Measurements from ENCODE around the gene PROX1.

The PROX1 gene, protein sequence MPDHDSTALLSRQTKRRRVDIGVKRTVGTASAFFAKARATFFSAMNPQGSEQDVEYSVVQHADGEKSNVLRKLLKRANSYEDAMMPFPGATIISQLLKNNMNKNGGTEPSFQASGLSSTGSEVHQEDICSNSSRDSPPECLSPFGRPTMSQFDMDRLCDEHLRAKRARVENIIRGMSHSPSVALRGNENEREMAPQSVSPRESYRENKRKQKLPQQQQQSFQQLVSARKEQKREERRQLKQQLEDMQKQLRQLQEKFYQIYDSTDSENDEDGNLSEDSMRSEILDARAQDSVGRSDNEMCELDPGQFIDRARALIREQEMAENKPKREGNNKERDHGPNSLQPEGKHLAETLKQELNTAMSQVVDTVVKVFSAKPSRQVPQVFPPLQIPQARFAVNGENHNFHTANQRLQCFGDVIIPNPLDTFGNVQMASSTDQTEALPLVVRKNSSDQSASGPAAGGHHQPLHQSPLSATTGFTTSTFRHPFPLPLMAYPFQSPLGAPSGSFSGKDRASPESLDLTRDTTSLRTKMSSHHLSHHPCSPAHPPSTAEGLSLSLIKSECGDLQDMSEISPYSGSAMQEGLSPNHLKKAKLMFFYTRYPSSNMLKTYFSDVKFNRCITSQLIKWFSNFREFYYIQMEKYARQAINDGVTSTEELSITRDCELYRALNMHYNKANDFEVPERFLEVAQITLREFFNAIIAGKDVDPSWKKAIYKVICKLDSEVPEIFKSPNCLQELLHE

DNA sequence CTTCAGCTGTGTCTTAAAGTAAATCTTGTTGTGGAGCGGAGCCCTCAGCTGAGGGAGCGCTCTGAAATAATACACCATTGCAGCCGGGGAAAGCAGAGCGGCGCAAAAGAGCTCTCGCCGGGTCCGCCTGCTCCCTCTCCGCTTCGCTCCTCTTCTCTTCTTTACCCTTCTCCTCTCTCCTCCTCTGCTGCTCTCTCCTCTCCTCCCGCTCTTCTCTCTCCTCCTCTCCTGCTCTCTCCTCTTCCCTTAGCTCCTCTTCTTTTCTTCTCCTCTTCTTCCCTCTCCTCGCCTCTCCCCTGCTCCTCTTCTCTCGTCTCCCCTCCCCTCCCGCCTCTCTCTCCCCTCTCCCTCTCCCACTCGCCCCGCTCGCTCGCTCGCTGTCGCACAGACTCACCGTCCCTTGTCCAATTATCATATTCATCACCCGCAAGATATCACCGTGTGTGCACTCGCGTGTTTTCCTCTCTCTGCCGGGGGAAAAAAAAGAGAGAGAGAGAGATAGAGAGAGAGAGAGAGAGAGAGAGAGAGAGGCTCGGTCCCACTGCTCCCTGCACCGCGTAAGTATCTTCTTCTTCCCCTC lies at the start of gene PROX1:
Gene PROX1, plus strand, starts transcription at position 47 of the 580 bp plus-strand sequence. CDS start 8,563 bp downstream, outside the sequence.
- Histone ChIP-seq H4K20me1 (peaks cover 0 to 14% (median 0%) of the 10 kb centered on the region in 11 experiments; a peak in 3 of 22 replicates), H3K27me3 (peaks cover 41 to 48% (median 42%) of the 10 kb centered on the region in 11 experiments), H3K9me3 (replicated peaks in 1 of 11) (peaks cover 18 to 32% (median 26%) of the 10 kb centered on the region in 11 experiments), H3K4me3 (peak within 1 kb of the TSS; percentile 61 to 71 (median 65)), H3K27ac (peak within 1 kb of the TSS; percentile 33 to 88 (median 67); a peak in 20 of 22 replicates), H3K4me1 (peaks cover 3 to 19% (median 13%) of the 10 kb centered on the region in 10 experiments; a peak in 16 of 20 replicates), H3K4me2 (peak within 1 kb of the TSS; percentile 63 to 88 (median 79)), H3K36me3 (no peaks in the 10 kb centered on the region), H3K9ac (peak within 1 kb of the TSS; percentile 66 to 88 (median 75))
- TF ChIP-seq Cebpa-rat (IDR thresholded peaks at IDR 0.05), result no peak

DNA sequence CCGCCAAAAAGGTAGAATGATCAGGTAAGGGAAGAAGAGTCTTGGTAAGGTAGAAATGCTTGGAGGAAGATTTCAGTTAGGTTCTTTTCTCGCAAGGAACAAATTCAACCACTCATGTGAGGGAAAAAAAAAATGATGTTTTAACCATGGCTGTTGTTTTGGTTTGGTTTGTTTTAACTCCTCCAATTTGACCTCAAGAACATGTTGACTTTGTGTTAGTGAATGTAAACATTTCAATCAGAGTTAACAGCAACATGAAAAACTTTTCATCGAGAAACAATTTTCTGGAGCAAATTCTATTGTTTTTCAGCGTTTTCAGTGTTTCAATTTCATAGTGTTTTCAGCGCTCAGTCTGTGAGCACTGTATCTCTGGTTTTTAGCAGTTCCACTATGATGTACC lies 49.0 kb upstream of the PROX1 start:
- Histone ChIP-seq H3K9ac (no peak overlapping the region), H4K20me1 (no peaks in the 10 kb centered on the region), H3K36me3 (no peaks in the 10 kb centered on the region), H3K4me3 (no peak overlapping the region), H3K9me3 (replicated peaks in 1 of 11) (peaks cover 0 to 5% (median 0%) of the 10 kb centered on the region in 11 experiments; a peak in 2 of 22 replicates), H3K27ac (no peak overlapping the region), H3K27me3 (no peaks in the 10 kb centered on the region), H3K4me2 (no peak overlapping the region), H3K4me1 (peaks cover 0 to 7% (median 0%) of the 10 kb centered on the region in 10 experiments; a peak in 4 of 20 replicates)
- TF ChIP-seq Cebpa-rat (IDR thresholded peaks at IDR 0.05), result no peak

- Histone ChIP-seq H3K27me3 (no peaks in the 10 kb centered on the region), H4K20me1 (no peaks in the 10 kb centered on the region), H3K9me3 (replicated peaks in 1 of 11) (peaks cover 0 to 5% (median 0%) of the 10 kb centered on the region in 11 experiments; a peak in 2 of 22 replicates), H3K4me2 (no peak overlapping the region), H3K27ac (no peak overlapping the region), H3K36me3 (no peaks in the 10 kb centered on the region), H3K9ac (no peak overlapping the region), H3K4me1 (peaks cover 0 to under 1% (median 0%) of the 10 kb centered on the region in 10 experiments; a peak in 4 of 20 replicates), H3K4me3 (no peak overlapping the region)
- TF ChIP-seq Cebpa-rat (IDR thresholded peaks at IDR 0.05), result no peak
Observed at GRCh38 chr1:213939888-213940287, 47.9 kb upstream of the PROX1 start.

- Histone ChIP-seq H3K27ac (no peak overlapping the region), H3K4me3 (no peak overlapping the region), H3K4me2 (no peak overlapping the region), H3K36me3 (no peaks in the 10 kb centered on the region), H3K9ac (no peak overlapping the region), H3K9me3 (replicated peaks in 1 of 11) (peaks cover 0 to 5% (median 0%) of the 10 kb centered on the region in 11 experiments; a peak in 2 of 22 replicates), H3K4me1 (no peaks in the 10 kb centered on the region), H3K27me3 (no peaks in the 10 kb centered on the region), H4K20me1 (no peaks in the 10 kb centered on the region)
- TF ChIP-seq Cebpa-rat (IDR thresholded peaks at IDR 0.05), result no peak
Observed at GRCh38 chr1:213940947-213941346, 46.8 kb upstream of the PROX1 start.

- Histone ChIP-seq H3K9ac (no peak overlapping the region), H3K27me3 (no peaks in the 10 kb centered on the region), H4K20me1 (no peaks in the 10 kb centered on the region), H3K4me1 (no peaks in the 10 kb centered on the region), H3K27ac (no peak overlapping the region), H3K4me2 (no peak overlapping the region), H3K4me3 (no peak overlapping the region), H3K36me3 (no peaks in the 10 kb centered on the region), H3K9me3 (replicated peaks in 1 of 11) (peaks cover 0 to 5% (median 0%) of the 10 kb centered on the region in 11 experiments; a peak in 2 of 22 replicates)
- no peak for TF ChIP-seq Cebpa-rat (IDR thresholded peaks at IDR 0.05)
Observed at GRCh38 chr1:213942061-213942460, 45.7 kb upstream of the PROX1 start.

GRCh38 chr1:213947200-213947801 lies 40.5 kb upstream of the PROX1 start:
- no peaks in the 10 kb centered on the region for H4K20me1 ChIP-seq
- no peaks in the 10 kb centered on the region for H3K36me3 ChIP-seq
- no peak overlapping the region for H3K27ac ChIP-seq
- TF ChIP-seq Cebpa-rat (IDR thresholded peaks at IDR 0.05), result no peak
- no peak overlapping the region for H3K9ac ChIP-seq
- H3K4me1 ChIP-seq, result no peaks in the 10 kb centered on the region
- H3K27me3 ChIP-seq, result no peaks in the 10 kb centered on the region
- no peak overlapping the region for H3K4me2 ChIP-seq
- H3K4me3 ChIP-seq, result no peak overlapping the region
- no peaks in the 10 kb centered on the region for H3K9me3 ChIP-seq (replicated peaks in 1 of 11)

GRCh38 chr1:213951876-213952275 lies 35.9 kb upstream of the PROX1 start:
- Histone ChIP-seq H4K20me1 (no peaks in the 10 kb centered on the region), H3K9me3 (replicated peaks in 1 of 11) (no peaks in the 10 kb centered on the region), H3K4me2 (no peak overlapping the region), H3K27me3 (no peaks in the 10 kb centered on the region), H3K36me3 (no peaks in the 10 kb centered on the region), H3K9ac (no peak overlapping the region), H3K4me3 (no peak overlapping the region), H3K27ac (no peak overlapping the region), H3K4me1 (no peaks in the 10 kb centered on the region)
- TF ChIP-seq Cebpa-rat (IDR thresholded peaks at IDR 0.05), result no peak

GRCh38 chr1:213953806-213954205 lies 34.0 kb upstream of the PROX1 start:
- H3K36me3 ChIP-seq, result no peaks in the 10 kb centered on the region
- no peak overlapping the region for H3K4me2 ChIP-seq
- no peak overlapping the region for H3K27ac ChIP-seq
- no peaks in the 10 kb centered on the region for H3K9me3 ChIP-seq (replicated peaks in 1 of 11)
- no peak for TF ChIP-seq Cebpa-rat (IDR thresholded peaks at IDR 0.05)
- H3K4me1 ChIP-seq, result no peaks in the 10 kb centered on the region
- no peak overlapping the region for H3K4me3 ChIP-seq
- no peaks in the 10 kb centered on the region for H3K27me3 ChIP-seq
- H3K9ac ChIP-seq, result no peak overlapping the region
- H4K20me1 ChIP-seq, result no peaks in the 10 kb centered on the region

DNA sequence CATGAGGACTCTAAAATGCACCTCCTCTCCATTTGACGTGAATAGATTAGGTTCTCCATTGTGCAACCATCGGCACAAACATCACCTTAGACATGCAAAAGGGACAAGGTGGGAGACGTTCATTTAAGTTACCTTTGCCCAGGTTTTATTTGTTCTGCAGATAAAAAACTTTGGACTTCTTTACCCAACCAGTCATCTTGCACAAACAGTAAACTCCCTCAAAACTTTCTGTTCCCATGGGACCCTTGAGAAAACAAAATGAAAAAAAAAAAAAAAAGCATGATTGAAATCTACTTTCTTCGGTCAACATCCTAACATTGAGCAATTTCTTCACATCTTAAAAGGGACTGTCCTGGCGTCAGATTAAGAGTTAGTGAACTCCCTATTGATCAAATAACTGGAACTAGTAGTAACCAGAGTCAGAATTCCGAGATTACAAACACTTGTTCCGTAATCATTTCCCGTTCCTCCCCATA lies 31.4 kb upstream of the PROX1 start:
- no peaks in the 10 kb centered on the region for H3K27me3 ChIP-seq
- no peaks in the 10 kb centered on the region for H3K9me3 ChIP-seq (replicated peaks in 1 of 11)
- H3K4me3 ChIP-seq, result no peak overlapping the region
- H3K4me1 ChIP-seq, result no peaks in the 10 kb centered on the region
- H4K20me1 ChIP-seq, result no peaks in the 10 kb centered on the region
- H3K36me3 ChIP-seq, result no peaks in the 10 kb centered on the region
- no peak for TF ChIP-seq Cebpa-rat (IDR thresholded peaks at IDR 0.05)
- H3K27ac ChIP-seq, result no peak overlapping the region
- H3K9ac ChIP-seq, result no peak overlapping the region
- H3K4me2 ChIP-seq, result no peak overlapping the region

Measured in BLaER1 treated with 17β-estradiol and CSF1 and Interleukin-3, amounts not matched to agents 10 nM and 100 nM (cell line).